HepG2 (cell line): ENCODE data around the gene TPCN2. TPM values are rescaled to one million over a fixed set of nuclear protein-coding genes. Genes with fewer than 3 reads are reported as not detected.
A peak's percentile ranks its signal among the peaks of the same experiment; 100 is the strongest.

ENCODE experiments used
- ARNTL ChIP-seq: sonication (generic); formaldehyde crosslinking; IDR thresholded peaks from 2 replicates; pipeline ENCODE4 v1.4.0; 2020; ENCODE audit warnings: mild to moderate bottlenecking, missing genetic modification reagents
- FOXJ3 ChIP-seq: sonication (generic); formaldehyde crosslinking; IDR thresholded peaks from 2 replicates; pipeline ENCODE4 v1.4.0; 2020; ENCODE audit warnings: missing genetic modification reagents, mild to moderate bottlenecking, borderline replicate concordance
- GATAD1 ChIP-seq: IDR thresholded peaks from 2 replicates; pipeline ENCODE4 v1.6.1; 2016; ENCODE audit warnings: missing genetic modification reagents, missing compliant biosample characterization
- GATAD2A ChIP-seq: IDR thresholded peaks from 2 replicates; pipeline ENCODE4 v1.6.1; 2016
- HDAC1 ChIP-seq: sonication (generic); formaldehyde crosslinking; IDR thresholded peaks from 2 replicates; pipeline ENCODE4 v1.5.1; 2020; ENCODE audit warnings: mild to moderate bottlenecking, missing genetic modification reagents
- HNRNPK ChIP-seq: fragments of 200-400 bp; formaldehyde crosslinking; IDR thresholded peaks from 2 replicates; pipeline ENCODE4 v1.6.1; 2018; ENCODE audit warnings: low read length, low read depth, moderate library complexity, mild to moderate bottlenecking; ENCODE audit not compliant: poor library complexity, severe bottlenecking
- MEIS2 ChIP-seq: sonication (generic); formaldehyde crosslinking; IDR thresholded peaks from 2 replicates; pipeline ENCODE4 v1.9.0; 2021; ENCODE audit warnings: mild to moderate bottlenecking, missing genetic modification reagents
- PHF21A ChIP-seq: sonication (generic); formaldehyde crosslinking; IDR thresholded peaks from 2 replicates; pipeline ENCODE4 v1.5.0; 2020; ENCODE audit warnings: mild to moderate bottlenecking, missing genetic modification reagents
- POGZ ChIP-seq: sonication (generic); formaldehyde crosslinking; IDR thresholded peaks from 2 replicates; pipeline ENCODE4 v1.4.0; 2020; ENCODE audit warnings: mild to moderate bottlenecking, missing genetic modification reagents
- RXRB ChIP-seq: IDR thresholded peaks from 2 replicates; pipeline ENCODE4 v1.6.1; 2016; ENCODE audit warnings: borderline replicate concordance, missing genetic modification reagents, missing compliant biosample characterization
- SIX4 ChIP-seq: sonication (generic); formaldehyde crosslinking; IDR thresholded peaks from 2 replicates; pipeline ENCODE4 v1.4.0; 2020; ENCODE audit warnings: missing genetic modification reagents
- TCF12 ChIP-seq, 2 experiments: fragments of 450-650 bp in 1 of 2; sonication (generic) in 1 of 2; formaldehyde crosslinking in 1 of 2; IDR thresholded peaks; 2 replicates each; pipeline versions ENCODE4 v1.6.1 to v1.8.0; 2017 to 2022; ENCODE audit warnings: antibody characterized with exemption in 1 of 2, mild to moderate bottlenecking in 1 of 2, missing genetic modification reagents in 1 of 2, moderate library complexity in 1 of 2
- ZNF687 ChIP-seq: sonication (generic); formaldehyde crosslinking; IDR thresholded peaks from 2 replicates; pipeline ENCODE4 v1.5.1; 2020; ENCODE audit warnings: mild to moderate bottlenecking, missing genetic modification reagents, moderate library complexity
- ZNF746 ChIP-seq: sonication (generic); formaldehyde crosslinking; IDR thresholded peaks from 2 replicates; pipeline ENCODE4 v1.8.0; 2022; ENCODE audit warnings: mild to moderate bottlenecking, missing genetic modification reagents
- ZNF747 ChIP-seq: sonication (generic); formaldehyde crosslinking; IDR thresholded peaks from 2 replicates; pipeline ENCODE4 v1.8.1; 2023; ENCODE audit warnings: missing genetic modification reagents, mild to moderate bottlenecking, borderline replicate concordance
- ZNF891 ChIP-seq: sonication (generic); formaldehyde crosslinking; IDR thresholded peaks from 2 replicates; pipeline ENCODE4 v1.5.0; 2020; ENCODE audit warnings: mild to moderate bottlenecking, missing genetic modification reagents
- polyA plus RNA-seq, 8 experiments: library from polyadenylated mRNA; depleted of rRNA in 3 of 8; stranded (reverse) in 7 of 8; unstranded in 1 of 8; fragments of >200 nt; fragmentation: Illumina TruSeq in 4 of 8; extraction: Trizol in 4 of 8; gene quantifications; 2 replicates each; pipeline versions ENCODE4 v1.2.1 to v1.2.3, GENCODE V29; 2011 to 2016; ENCODE audit warnings: low read depth in 4 of 8, missing spikeins in 1 of 8, mixed read lengths in 1 of 8; ENCODE audit not compliant: insufficient read depth in 1 of 8
- total RNA-seq, 5 experiments: library from RNA; depleted of rRNA; stranded (reverse); fragments of >200 nt; fragmentation: Illumina TruSeq; extraction: Trizol; gene quantifications; 2 replicates each; pipeline ENCODE4 v1.2.3, GENCODE V29; 2016; ENCODE audit warnings: low read depth in 1 of 5
- TF ChIP-seq, protein P1 (sequence below): sonication (generic); formaldehyde crosslinking; IDR thresholded peaks from 2 replicates; pipeline ENCODE4 v1.5.1; 2020; ENCODE audit warnings: mild to moderate bottlenecking, missing genetic modification reagents
- TF ChIP-seq, protein P2 (sequence below): sonication (generic); formaldehyde crosslinking; IDR thresholded peaks from 2 replicates; pipeline ENCODE4 v1.5.1; 2020; ENCODE audit warnings: missing genetic modification reagents, mild to moderate bottlenecking, borderline replicate concordance
- TF ChIP-seq, protein P3 (sequence below): IDR thresholded peaks from 2 replicates; pipeline ENCODE4 v1.6.1; 2016; ENCODE audit warnings: mild to moderate bottlenecking

TPCN2 gene
- total and polyA plus RNA-seq, 2 of the 13 experiments (the other 11 are each of a cell fraction or from before 2014, with no cell fraction given) = 5.6 to 5.9 TPM

DNA sequence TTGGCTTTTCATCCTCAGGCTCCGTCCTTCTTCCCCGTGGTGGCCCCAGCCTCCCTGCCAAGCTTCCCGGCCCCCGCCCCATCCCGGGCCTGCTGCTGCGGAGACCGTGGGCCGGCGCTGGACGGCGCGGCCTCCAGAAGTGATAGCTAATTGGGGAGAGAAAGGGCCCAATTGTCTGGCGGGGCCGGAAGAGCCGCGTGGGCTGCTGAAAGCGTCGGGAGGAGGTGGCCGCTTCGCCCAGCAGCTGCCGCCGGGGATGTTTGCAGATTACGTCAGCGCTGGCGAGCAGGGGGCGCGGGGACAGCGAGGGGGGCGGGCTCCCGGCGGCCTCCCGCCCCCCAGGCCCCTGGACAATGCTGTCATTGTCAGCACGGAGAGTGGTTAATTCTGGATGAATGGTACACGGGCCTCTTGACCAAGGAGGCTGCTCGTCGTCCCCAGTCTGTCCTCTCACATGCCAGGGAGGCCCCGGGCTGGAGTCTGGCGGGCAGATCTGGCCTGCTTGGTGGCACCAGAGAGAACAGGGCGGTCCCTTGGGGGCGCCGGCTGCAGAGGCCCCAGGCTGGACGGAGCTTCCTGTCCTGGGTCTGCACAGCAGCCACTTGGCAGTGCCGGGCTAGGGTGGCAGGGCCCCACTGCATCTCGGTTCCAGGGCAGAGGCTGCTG is 108.6 kb downstream of the TPCN2 start (continued):
- TF ChIP-seq ZNF687 (CRISPR knock-in tag) (peak; percentile 90), ZNF891 (CRISPR knock-in tag) (peak; percentile 5; the same call in 1 of the 2 replicates), ARNTL (CRISPR knock-in tag) (0 out of 2 replicates have a peak, but pooled peaks have one; percentile 39), MEIS2 (0 out of 2 replicates have a peak, but pooled peaks have one; percentile 18), HDAC1 (CRISPR knock-in tag) (peak; percentile 73; the same call in 1 of the 2 replicates), ZNF746 (CRISPR knock-in tag) (peak; percentile 83), RXRB (CRISPR knock-in tag) (peak; percentile 13; the same call in 1 of the 2 replicates), TCF12 (IDR thresholded peaks at IDR 0.05) (no peak), TCF12 (CRISPR knock-in tag; IDR thresholded peaks at IDR 0.05) (no peak; the same call in 1 of the 2 replicates), GATAD2A (CRISPR knock-in tag) (0 out of 2 replicates have a peak, but pooled peaks have one; percentile 47), POGZ (CRISPR knock-in tag) (0 out of 2 replicates have a peak, but pooled peaks have one; percentile 28), ZNF747 (CRISPR knock-in tag) (0 out of 2 replicates have a peak, but pooled peaks have one; percentile 8), PHF21A (CRISPR knock-in tag) (peak; percentile 85), FOXJ3 (CRISPR knock-in tag) (no peak), HNRNPK (peak; percentile 43), SIX4 (CRISPR knock-in tag) (0 out of 2 replicates have a peak, but pooled peaks have one; percentile 18), GATAD1 (CRISPR knock-in tag) (peak; percentile 17; the same call in 1 of the 2 replicates)
- TF ChIP-seq, protein P1, sequence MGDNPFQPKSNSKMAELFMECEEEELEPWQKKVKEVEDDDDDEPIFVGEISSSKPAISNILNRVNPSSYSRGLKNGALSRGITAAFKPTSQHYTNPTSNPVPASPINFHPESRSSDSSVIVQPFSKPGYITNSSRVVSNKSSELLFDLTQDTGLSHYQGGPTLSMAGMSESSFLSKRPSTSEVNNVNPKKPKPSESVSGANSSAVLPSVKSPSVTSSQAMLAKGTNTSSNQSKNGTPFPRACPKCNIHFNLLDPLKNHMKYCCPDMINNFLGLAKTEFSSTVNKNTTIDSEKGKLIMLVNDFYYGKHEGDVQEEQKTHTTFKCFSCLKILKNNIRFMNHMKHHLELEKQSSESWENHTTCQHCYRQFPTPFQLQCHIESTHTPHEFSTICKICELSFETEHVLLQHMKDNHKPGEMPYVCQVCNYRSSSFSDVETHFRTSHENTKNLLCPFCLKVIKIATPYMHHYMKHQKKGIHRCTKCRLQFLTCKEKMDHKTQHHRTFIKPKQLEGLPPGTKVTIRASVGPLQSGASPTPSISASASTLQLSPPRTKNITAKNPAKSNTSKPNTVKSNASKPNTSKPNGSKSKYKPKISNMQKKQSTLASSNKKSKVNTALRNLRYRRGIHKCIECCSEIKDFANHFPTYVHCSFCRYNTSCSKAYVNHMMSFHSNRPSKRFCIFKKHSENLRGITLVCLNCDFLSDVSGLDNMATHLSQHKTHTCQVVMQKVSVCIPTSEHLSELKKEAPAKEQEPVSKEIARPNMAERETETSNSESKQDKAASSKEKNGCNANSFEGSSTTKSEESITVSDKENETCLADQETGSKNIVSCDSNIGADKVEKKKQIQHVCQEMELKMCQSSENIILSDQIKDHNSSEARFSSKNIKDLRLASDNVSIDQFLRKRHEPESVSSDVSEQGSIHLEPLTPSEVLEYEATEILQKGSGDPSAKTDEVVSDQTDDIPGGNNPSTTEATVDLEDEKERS (CRISPR knock-in tag) = no peak
- TF ChIP-seq, protein P2, sequence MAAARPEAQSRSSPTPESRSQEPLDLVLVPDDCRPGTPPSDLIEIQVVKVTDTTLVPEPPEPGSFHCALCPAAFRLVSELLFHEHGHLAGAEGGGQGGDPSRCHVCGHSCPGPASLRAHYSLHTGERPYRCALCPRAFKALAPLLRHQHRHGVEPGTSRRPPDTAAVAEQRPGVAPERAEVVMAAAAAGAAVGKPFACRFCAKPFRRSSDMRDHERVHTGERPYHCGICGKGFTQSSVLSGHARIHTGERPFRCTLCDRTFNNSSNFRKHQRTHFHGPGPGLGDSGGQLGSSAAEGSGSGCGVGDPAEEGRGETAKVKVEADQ (CRISPR knock-in tag) = 0 out of 2 replicates have a peak, but pooled peaks have one; percentile 33
- TF ChIP-seq, protein P3, sequence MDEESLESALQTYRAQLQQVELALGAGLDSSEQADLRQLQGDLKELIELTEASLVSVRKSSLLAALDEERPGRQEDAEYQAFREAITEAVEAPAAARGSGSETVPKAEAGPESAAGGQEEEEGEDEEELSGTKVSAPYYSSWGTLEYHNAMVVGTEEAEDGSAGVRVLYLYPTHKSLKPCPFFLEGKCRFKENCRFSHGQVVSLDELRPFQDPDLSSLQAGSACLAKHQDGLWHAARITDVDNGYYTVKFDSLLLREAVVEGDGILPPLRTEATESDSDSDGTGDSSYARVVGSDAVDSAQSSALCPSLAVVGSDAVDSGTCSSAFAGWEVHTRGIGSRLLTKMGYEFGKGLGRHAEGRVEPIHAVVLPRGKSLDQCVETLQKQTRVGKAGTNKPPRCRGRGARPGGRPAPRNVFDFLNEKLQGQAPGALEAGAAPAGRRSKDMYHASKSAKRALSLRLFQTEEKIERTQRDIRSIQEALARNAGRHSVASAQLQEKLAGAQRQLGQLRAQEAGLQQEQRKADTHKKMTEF (CRISPR knock-in tag) = peak; percentile 65; the same call in 1 of the 2 replicates
